ENCODE data around the gene GPR35. TPM values are rescaled to one million over a fixed set of nuclear protein-coding genes. Genes with fewer than 3 reads are reported as not detected.

The GPR35 gene
- total RNA-seq: 0.46 TPM

DNA sequence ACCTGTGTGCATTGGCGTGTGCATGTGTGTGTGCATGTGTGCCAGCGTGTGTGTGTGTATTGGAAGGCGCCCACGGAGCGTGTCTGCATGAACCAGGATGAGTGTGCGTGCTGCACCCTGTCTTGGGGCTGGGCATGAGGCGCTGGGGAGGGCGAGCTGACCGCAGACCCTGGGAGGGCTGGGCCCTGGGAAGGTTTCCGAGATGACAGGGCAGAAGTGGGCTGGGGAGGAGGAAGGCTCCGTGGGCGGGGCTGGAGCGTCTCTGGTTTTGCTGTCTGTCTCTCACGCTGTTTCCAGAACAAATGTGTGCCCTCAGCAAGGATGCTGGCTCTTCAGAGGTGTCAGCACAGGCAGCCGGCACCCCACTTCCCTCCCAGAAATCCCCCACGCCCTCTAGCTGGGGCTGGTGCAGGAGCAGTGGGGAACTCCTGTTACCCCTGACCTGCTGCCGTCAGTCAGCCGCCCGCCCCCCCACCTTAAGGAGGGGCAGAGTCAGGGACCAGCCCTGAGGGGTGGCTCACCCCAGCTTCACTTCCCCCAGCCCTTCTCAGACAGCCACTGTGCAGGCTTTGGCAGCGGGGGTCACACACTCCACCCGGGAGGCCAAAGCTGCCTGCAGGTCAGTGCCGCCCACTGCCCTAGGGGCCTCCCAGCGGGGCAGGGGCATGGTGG, at the start of gene GPR35:
Gene GPR35, plus strand, starts transcription at position 531 of the 672 bp plus-strand sequence. CDS start 4,473 bp downstream, outside the sequence.

GRCh38 chr2:240586198-240586918, 38.9 kb upstream of the GPR35 start, which contains the start of gene CAPN10:
CAPN10 (plus strand) TSS chr2:240586734; CDS start chr2:240586912, 178 bp downstream.

Small RNA genes within 50 kb of the gene (small RNA-seq; reads per million reads assigned to genes)
- not detected for gene AC011298.3

Other genes starting within 250 kb of the GPR35 start
- gene GPC1, start 189.8 kb upstream of the GPR35 start, total RNA-seq: 86.5 TPM
- 15.5 TPM for gene ANKMY1, start 67.5 kb upstream of the GPR35 start, total RNA-seq
- 9.5 TPM for gene DUSP28, start 65.1 kb upstream of the GPR35 start, total RNA-seq
- gene RNPEPL1, start 57.0 kb upstream of the GPR35 start, total RNA-seq: 6.7 TPM
- gene CAPN10, start 38.7 kb upstream of the GPR35 start, total RNA-seq: 20.5 TPM
- not detected for gene AQP12B, start 57.4 kb downstream of the GPR35 start, total RNA-seq
- gene AQP12A, start 66.4 kb downstream of the GPR35 start, total RNA-seq: not detected
- gene KIF1A, start 194.7 kb downstream of the GPR35 start, total RNA-seq: 358 TPM
- gene AGXT, start 243.3 kb downstream of the GPR35 start, total RNA-seq: not detected

Data from diencephalon (tissue), 1 donor.